22Rv1 (cell line): ENCODE measurements around the gene CD5L.

Source experiments
- H3K27ac ChIP-seq: fragments of 450-650 bp; 2 replicates; pipeline ENCODE4 v1.5.1; 2017
- CTCF ChIP-seq: fragments of 450-650 bp; IDR thresholded peaks from 2 replicates; pipeline ENCODE4 v1.5.1; 2017; ENCODE audit warnings: mild to moderate bottlenecking
- ZFX ChIP-seq: fragments of 450-650 bp; IDR thresholded peaks from 2 replicates; pipeline ENCODE4 v1.6.1; 2017; ENCODE audit warnings: antibody characterized with exemption, borderline replicate concordance

Gene CD5L

GRCh38 chr1:157841708-157842107, at the start of gene CD5L:
Gene CD5L (minus strand): TSS chr1:157841808. CDS start chr1:157841701, 107 bp downstream.
- TF ChIP-seq ZFX = no peak
- TF ChIP-seq CTCF = no peak
- H3K27ac ChIP-seq = no peak within 1 kb of the TSS

GRCh38 chr1:157882580-157882979, 41.0 kb upstream of the CD5L start:
- H3K27ac ChIP-seq = no peak overlapping the region
- no peak for TF ChIP-seq ZFX
- TF ChIP-seq CTCF = no peak

GRCh38 chr1:157880621-157881020, 39.0 kb upstream of the CD5L start:
- TF ChIP-seq CTCF (no peak), ZFX (no peak)
- H3K27ac ChIP-seq = no peak overlapping the region

GRCh38 chr1:157878059-157878458, 36.5 kb upstream of the CD5L start:
- TF ChIP-seq CTCF = peak; percentile 69
- TF ChIP-seq ZFX = no peak

GRCh38 chr1:157870490-157870889, 28.9 kb upstream of the CD5L start:
- TF ChIP-seq CTCF (no peak), ZFX (no peak)
- H3K27ac ChIP-seq = no peak overlapping the region

More at GRCh38 chr1:157878059-157878458, 36.5 kb upstream of the CD5L start:
- H3K27ac ChIP-seq = no peak overlapping the region

GRCh38 chr1:157868654-157869053, 27.0 kb upstream of the CD5L start:
- no peak overlapping the region for H3K27ac ChIP-seq
- TF ChIP-seq ZFX (no peak), CTCF (no peak)

- H3K27ac ChIP-seq = no peak overlapping the region
- TF ChIP-seq CTCF (no peak), ZFX (no peak)
Measured at GRCh38 chr1:157862114-157863070, 20.8 kb upstream of the CD5L start.
